ENCODE results near the gene CXCL12. TPM values are rescaled to one million over a fixed set of nuclear protein-coding genes. Genes with fewer than 3 reads are reported as not detected.

Gene CXCL12
- 46.6 TPM for polyA plus RNA-seq
- long read RNA-seq, donor 1, transcript CXCL12-201 (3 exons, 1,857 nt): major isoform, 21 of 26 reads
- long read RNA-seq, donor 1, transcript CXCL12-203 (4 exons, 3,532 nt): minor isoform, 5 of 26 reads
- long read RNA-seq, donor 1, partial matches to known transcripts: 0 of 26 reads
- long read RNA-seq, donor 1, other reads (novel, unspliced or antisense): 0 of 26 reads
- long read RNA-seq, donor 2, transcript CXCL12-201 (3 exons, 1,857 nt): major isoform, 33 of 41 reads
- long read RNA-seq, donor 2, transcript CXCL12-203 (4 exons, 3,532 nt): minor isoform, 6 of 41 reads
- long read RNA-seq, donor 2, partial matches to known transcripts: 0 of 41 reads
- long read RNA-seq, donor 2, other reads (novel, unspliced or antisense): 0 of 41 reads
- long read RNA-seq, donor 3: 0 reads
- long read RNA-seq, donor 4, partial matches to known transcripts: 0 of 4 reads
- long read RNA-seq, donor 4, other reads (novel, unspliced or antisense): 0 of 4 reads
- long read RNA-seq, donor 5, transcript CXCL12-201 (3 exons, 1,857 nt): major isoform, 44 of 67 reads
- long read RNA-seq, donor 5, transcript CXCL12-203 (4 exons, 3,532 nt): minor isoform, 10 of 67 reads
- long read RNA-seq, donor 5, partial matches to known transcripts: 0 of 67 reads
- long read RNA-seq, donor 5, other reads (novel, unspliced or antisense): 6 of 67 reads
- long read RNA-seq, donor 6, transcript CXCL12-201 (3 exons, 1,857 nt): major isoform, 44 of 60 reads
- long read RNA-seq, donor 6, transcript CXCL12-203 (4 exons, 3,532 nt): minor isoform, 8 of 60 reads
- long read RNA-seq, donor 6, partial matches to known transcripts: 0 of 60 reads
- long read RNA-seq, donor 6, other reads (novel, unspliced or antisense): 0 of 60 reads
- long read RNA-seq, donor 7, transcript CXCL12-201 (3 exons, 1,857 nt): major isoform, 46 of 56 reads
- long read RNA-seq, donor 7, partial matches to known transcripts: 0 of 56 reads
- long read RNA-seq, donor 7, other reads (novel, unspliced or antisense): 0 of 56 reads
- long read RNA-seq, donor 8, transcript CXCL12-201 (3 exons, 1,857 nt): major isoform, 32 of 47 reads
- long read RNA-seq, donor 8, transcript CXCL12-207 (2 exons, 596 nt): minor isoform, 5 of 47 reads
- long read RNA-seq, donor 8, transcript CXCL12-202 (4 exons, 470 nt): minor isoform, 5 of 47 reads
- long read RNA-seq, donor 8, partial matches to known transcripts: 0 of 47 reads
- long read RNA-seq, donor 8, other reads (novel, unspliced or antisense): 0 of 47 reads
- long read RNA-seq, donor 9, transcript CXCL12-201 (3 exons, 1,857 nt): major isoform, 40 of 69 reads
- long read RNA-seq, donor 9, partial matches to known transcripts: 24 of 69 reads
- long read RNA-seq, donor 9, other reads (novel, unspliced or antisense): 0 of 69 reads
- long read RNA-seq, donor 10, transcript CXCL12-203 (4 exons, 3,532 nt): minor isoform, 5 of 40 reads
- long read RNA-seq, donor 10, transcript CXCL12-201 (3 exons, 1,857 nt): major isoform, 33 of 40 reads
- long read RNA-seq, donor 10, partial matches to known transcripts: 0 of 40 reads
- long read RNA-seq, donor 10, other reads (novel, unspliced or antisense): 0 of 40 reads
- long read RNA-seq, donor 11, transcript CXCL12-203 (4 exons, 3,532 nt): minor isoform, 7 of 44 reads
- long read RNA-seq, donor 11, transcript CXCL12-201 (3 exons, 1,857 nt): major isoform, 34 of 44 reads
- long read RNA-seq, donor 11, partial matches to known transcripts: 0 of 44 reads
- long read RNA-seq, donor 11, other reads (novel, unspliced or antisense): 0 of 44 reads

GRCh38 chr10:44385026-44385695, at the start of gene CXCL12:
TSS of gene CXCL12 (minus strand) at chr10:44385097. CDS start at chr10:44385005, 92 bp downstream.
- peaks cover 4% of the 10 kb centered on the region for H3K4me1 ChIP-seq (ENCODE audit: control insufficient read depth, insufficient read depth, low read length)
- DNase-seq: peak in 1 of 2 donors; percentile 22
- peaks cover 54% of the 10 kb centered on the region for H3K27me3 ChIP-seq (ENCODE audit: control insufficient read depth, insufficient read depth, low read length)

DNA sequence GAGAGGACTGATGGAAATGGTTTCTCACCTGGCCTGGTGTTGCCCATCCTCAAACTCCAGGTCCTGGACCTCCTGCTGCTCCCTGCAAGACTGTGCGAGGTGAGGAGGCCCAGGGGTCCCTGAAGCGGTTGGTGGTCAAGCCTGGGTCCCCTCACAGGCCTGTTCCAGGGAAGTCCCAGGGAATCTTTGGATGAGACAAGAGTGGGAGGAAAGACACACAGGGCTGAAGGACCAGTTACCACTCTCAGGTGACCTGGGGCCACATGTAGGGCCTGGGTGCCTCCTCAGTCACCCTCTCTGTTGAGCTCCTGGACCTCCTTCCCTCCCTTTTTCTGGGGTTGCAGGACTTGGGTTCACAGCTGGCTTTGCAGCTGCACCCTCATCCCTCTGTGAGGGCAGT, 42.6 kb upstream of the CXCL12 start:
- H3K9me3 ChIP-seq (ENCODE audit: control insufficient read depth, low read depth, low read length): no peaks in the 10 kb centered on the region
- no peak for DNase-seq
- H3K27ac ChIP-seq (ENCODE audit: low read length): no peak overlapping the region
- H3K36me3 ChIP-seq (ENCODE audit: control insufficient read depth, insufficient read depth, low read length): no peaks in the 10 kb centered on the region
- H3K27me3 ChIP-seq (ENCODE audit: control insufficient read depth, insufficient read depth, low read length): no peaks in the 10 kb centered on the region
- no peak overlapping the region for H3K4me3 ChIP-seq (ENCODE audit: low read length)
- no peaks in the 10 kb centered on the region for H3K4me1 ChIP-seq (ENCODE audit: control insufficient read depth, insufficient read depth, low read length)
- WGBS (ENCODE audit: insufficient coverage, low lambda C conversion rate): no CpG with 5 or more reads among the region's 2 CpGs

More at GRCh38 chr10:44385026-44385695, at the start of gene CXCL12:
- no CpG with 5 or more reads among the region's 75 CpGs for WGBS (ENCODE audit: insufficient coverage, low lambda C conversion rate)
- Histone ChIP-seq H3K4me3 (ENCODE audit: low read length) (peak within 1 kb of the TSS; percentile 52), H3K36me3 (ENCODE audit: control insufficient read depth, insufficient read depth, low read length) (no peaks in the 10 kb centered on the region), H3K9me3 (ENCODE audit: control insufficient read depth, low read depth, low read length) (peaks cover 5% of the 10 kb centered on the region), H3K27ac (ENCODE audit: low read length) (no peak within 1 kb of the TSS)

DNA sequence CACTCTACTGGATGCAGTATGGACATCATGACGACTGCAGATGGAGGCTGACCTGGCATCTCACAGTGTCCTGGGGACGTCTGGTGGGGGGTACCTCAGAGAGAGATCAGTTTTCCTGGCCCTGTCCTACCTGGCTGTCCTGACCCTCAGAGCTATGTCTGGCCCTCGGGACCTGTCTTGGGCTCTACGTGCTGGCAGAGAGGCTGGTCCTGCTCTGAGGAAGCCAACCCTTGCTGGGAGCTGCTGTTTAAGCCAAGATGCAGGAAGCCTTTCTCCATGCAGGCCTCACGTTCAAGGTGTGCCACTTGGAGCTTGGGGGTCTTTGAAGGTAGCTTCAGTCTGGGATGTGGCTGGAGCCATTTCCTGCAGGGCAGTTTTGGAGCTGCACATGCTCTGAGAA, 42.1 kb upstream of the CXCL12 start:
- no CpG with 5 or more reads among the region's 5 CpGs for WGBS (ENCODE audit: insufficient coverage, low lambda C conversion rate)
- no peaks in the 10 kb centered on the region for H3K36me3 ChIP-seq (ENCODE audit: control insufficient read depth, insufficient read depth, low read length)
- H3K27ac ChIP-seq (ENCODE audit: low read length): no peak overlapping the region
- no peaks in the 10 kb centered on the region for H3K9me3 ChIP-seq (ENCODE audit: control insufficient read depth, low read depth, low read length)
- H3K4me1 ChIP-seq (ENCODE audit: control insufficient read depth, insufficient read depth, low read length): no peaks in the 10 kb centered on the region
- DNase-seq: no peak
- H3K4me3 ChIP-seq (ENCODE audit: low read length): no peak overlapping the region
- H3K27me3 ChIP-seq (ENCODE audit: control insufficient read depth, insufficient read depth, low read length): no peaks in the 10 kb centered on the region

DNA sequence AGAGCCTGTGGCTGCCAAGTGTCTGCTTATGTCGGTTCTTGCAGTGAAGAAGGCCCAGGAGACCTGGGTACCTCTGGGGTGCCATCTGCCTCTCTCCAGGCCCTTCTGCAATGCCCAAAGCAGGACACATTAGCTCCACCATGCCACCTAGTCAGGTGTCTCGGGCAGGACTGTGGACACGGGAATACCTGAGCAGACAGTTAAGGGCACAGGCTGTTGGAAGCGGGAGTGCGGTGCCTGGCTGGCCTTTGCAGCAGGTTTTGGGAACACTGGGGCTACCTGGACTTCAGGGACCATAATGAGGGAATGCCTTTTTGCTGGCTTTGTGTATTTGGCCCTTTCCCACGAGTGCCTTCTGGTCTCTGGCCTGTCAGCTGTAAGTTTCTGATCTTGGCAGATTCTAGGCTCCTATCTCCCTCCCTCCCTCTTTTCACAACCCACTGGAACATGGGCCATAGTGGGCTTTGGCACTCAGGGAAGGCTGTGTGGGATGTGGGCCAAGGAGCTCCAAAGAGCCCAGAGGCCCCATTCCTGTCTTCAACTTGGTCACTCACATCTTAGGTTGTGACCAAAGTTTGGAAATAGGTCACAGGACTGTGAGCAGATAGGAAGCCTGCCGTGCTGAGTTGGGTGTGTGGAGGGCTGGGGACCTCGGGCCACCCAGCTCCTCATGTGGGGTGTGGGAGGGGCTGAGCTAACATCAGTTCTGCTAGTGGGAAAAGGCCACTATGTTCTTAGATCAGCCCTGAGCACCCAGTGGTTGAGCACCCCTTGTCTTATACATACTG, 41.5 kb upstream of the CXCL12 start:
- Histone ChIP-seq H3K36me3 (ENCODE audit: control insufficient read depth, insufficient read depth, low read length) (no peaks in the 10 kb centered on the region), H3K9me3 (ENCODE audit: control insufficient read depth, low read depth, low read length) (no peaks in the 10 kb centered on the region), H3K4me1 (ENCODE audit: control insufficient read depth, insufficient read depth, low read length) (no peaks in the 10 kb centered on the region), H3K27ac (ENCODE audit: low read length) (no peak overlapping the region), H3K4me3 (ENCODE audit: low read length) (no peak overlapping the region), H3K27me3 (ENCODE audit: control insufficient read depth, insufficient read depth, low read length) (no peaks in the 10 kb centered on the region)
- no peak for DNase-seq
- no CpG with 5 or more reads among the region's 8 CpGs for WGBS (ENCODE audit: insufficient coverage, low lambda C conversion rate)

- Histone ChIP-seq H3K27ac (ENCODE audit: low read length) (no peak overlapping the region), H3K4me1 (ENCODE audit: control insufficient read depth, insufficient read depth, low read length) (no peaks in the 10 kb centered on the region), H3K27me3 (ENCODE audit: control insufficient read depth, insufficient read depth, low read length) (no peaks in the 10 kb centered on the region), H3K4me3 (ENCODE audit: low read length) (no peak overlapping the region), H3K36me3 (ENCODE audit: control insufficient read depth, insufficient read depth, low read length) (no peaks in the 10 kb centered on the region), H3K9me3 (ENCODE audit: control insufficient read depth, low read depth, low read length) (no peaks in the 10 kb centered on the region)
- 80% methylated on average over 1 of the region's 8 CpGs for WGBS (ENCODE audit: insufficient coverage, low lambda C conversion rate)
- no peak for DNase-seq
These were observed 40.6 kb upstream of the CXCL12 start for GRCh38 chr10:44425466-44425865.

DNA sequence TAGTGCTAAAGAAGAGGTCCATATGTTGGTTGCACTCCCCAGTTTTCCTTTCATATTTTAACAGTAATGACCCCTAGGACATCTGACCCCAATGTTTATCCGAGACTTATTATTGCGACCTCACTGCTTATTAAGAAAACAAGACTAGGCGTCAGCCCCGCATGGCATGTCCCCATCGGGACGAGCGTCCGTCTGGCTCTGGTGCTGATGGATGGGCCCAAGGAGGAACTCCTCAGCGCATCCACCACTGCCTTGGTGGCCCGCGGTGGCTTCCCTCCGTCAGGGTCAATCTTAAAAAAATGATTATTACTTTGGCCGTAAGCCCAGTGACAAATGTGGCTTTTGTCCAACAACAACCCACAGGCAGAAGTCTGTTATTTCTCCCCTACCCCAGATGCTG, 40.1 kb upstream of the CXCL12 start:
- DNase-seq: no peak
- no CpG with 5 or more reads among the region's 13 CpGs for WGBS (ENCODE audit: insufficient coverage, low lambda C conversion rate)

GRCh38 chr10:44424298-44424697, 39.4 kb upstream of the CXCL12 start:
- WGBS (ENCODE audit: insufficient coverage, low lambda C conversion rate): 40% methylated on average over 1 of the region's 5 CpGs
- H3K27ac ChIP-seq (ENCODE audit: low read length): no peak overlapping the region
- DNase-seq: no peak
- H3K9me3 ChIP-seq (ENCODE audit: control insufficient read depth, low read depth, low read length): no peaks in the 10 kb centered on the region
- H3K36me3 ChIP-seq (ENCODE audit: control insufficient read depth, insufficient read depth, low read length): no peaks in the 10 kb centered on the region
- no peak overlapping the region for H3K4me3 ChIP-seq (ENCODE audit: low read length)
- H3K4me1 ChIP-seq (ENCODE audit: control insufficient read depth, insufficient read depth, low read length): no peaks in the 10 kb centered on the region
- no peaks in the 10 kb centered on the region for H3K27me3 ChIP-seq (ENCODE audit: control insufficient read depth, insufficient read depth, low read length)

More for the DNA sequence above, 40.1 kb upstream of the CXCL12 start:
- Histone ChIP-seq H3K27ac (ENCODE audit: low read length) (no peak overlapping the region), H3K36me3 (ENCODE audit: control insufficient read depth, insufficient read depth, low read length) (no peaks in the 10 kb centered on the region), H3K4me1 (ENCODE audit: control insufficient read depth, insufficient read depth, low read length) (no peaks in the 10 kb centered on the region), H3K4me3 (ENCODE audit: low read length) (no peak overlapping the region), H3K27me3 (ENCODE audit: control insufficient read depth, insufficient read depth, low read length) (no peaks in the 10 kb centered on the region), H3K9me3 (ENCODE audit: control insufficient read depth, low read depth, low read length) (no peaks in the 10 kb centered on the region)

DNA sequence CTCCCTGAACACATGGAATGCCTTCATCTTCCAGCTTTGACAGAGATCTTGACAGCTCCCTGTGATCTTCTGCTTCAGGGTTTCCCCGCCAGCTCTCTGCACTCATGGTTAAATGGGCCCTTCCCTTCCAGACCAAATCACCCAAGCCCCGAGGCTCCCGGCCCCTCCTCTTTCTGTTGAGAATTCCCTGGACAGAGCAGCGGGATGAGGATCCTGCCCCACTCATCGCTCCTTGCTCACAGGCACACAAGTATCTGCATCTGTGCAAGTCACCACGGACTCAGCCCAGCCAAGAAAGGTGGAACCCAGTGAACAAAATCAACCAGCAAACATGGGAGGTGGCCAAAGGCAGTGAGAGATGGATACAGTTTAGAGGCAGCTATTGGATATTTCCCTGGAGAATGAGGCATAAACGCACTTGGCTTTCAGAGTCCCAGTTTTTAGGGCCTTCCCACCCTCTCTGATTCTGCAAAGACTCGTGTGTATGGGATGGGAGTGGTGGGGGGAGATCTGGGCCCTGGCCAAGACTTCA, 37.7 kb upstream of the CXCL12 start:
- no peaks in the 10 kb centered on the region for H3K36me3 ChIP-seq (ENCODE audit: control insufficient read depth, insufficient read depth, low read length)
- no peaks in the 10 kb centered on the region for H3K27me3 ChIP-seq (ENCODE audit: control insufficient read depth, insufficient read depth, low read length)
- H3K4me1 ChIP-seq (ENCODE audit: control insufficient read depth, insufficient read depth, low read length): no peaks in the 10 kb centered on the region
- H3K9me3 ChIP-seq (ENCODE audit: control insufficient read depth, low read depth, low read length): no peaks in the 10 kb centered on the region
- H3K27ac ChIP-seq (ENCODE audit: low read length): no peak overlapping the region
- no CpG with 5 or more reads among the region's 8 CpGs for WGBS (ENCODE audit: insufficient coverage, low lambda C conversion rate)
- no peak overlapping the region for H3K4me3 ChIP-seq (ENCODE audit: low read length)
- no peak for DNase-seq
